ENCODE measurements around the gene PABPN1L.
A peak's percentile ranks its signal among the peaks of the same experiment; 100 is the strongest.

PABPN1L gene

DNA sequence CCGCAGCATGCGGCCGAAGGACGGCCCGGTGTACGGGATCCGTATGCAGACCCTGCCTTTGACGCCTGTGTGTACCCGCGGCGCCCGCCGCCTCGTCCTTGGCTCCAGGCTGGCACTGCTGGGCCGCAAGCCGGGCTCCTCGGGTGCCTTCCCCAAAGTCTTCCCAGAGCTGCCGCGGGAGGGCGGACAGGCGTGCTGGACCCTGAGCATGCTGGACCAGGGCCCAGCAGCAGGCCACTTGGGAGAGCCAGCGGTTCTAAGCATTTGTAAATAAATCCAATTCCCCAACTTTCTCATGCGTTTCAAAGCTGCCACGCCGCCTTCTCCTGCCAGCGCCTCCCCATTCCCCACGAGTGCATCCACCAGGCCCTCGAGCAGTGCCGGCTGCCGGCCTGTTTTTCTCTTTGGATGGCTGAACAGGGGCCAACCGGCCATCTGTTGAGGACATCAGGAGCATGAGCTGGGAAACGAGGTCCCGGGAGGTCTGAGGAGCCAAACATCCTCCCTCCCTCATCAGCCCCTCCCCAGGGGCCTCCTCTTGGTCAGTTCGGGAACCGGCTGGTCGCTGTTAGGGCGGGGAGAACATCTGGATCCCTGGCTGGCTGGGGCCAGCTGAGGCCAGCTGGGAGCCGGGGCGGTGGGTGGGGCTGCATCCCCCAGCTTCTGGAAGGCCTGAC lies 20.5 kb upstream of the PABPN1L start:
- TF ChIP-seq, protein P1, sequence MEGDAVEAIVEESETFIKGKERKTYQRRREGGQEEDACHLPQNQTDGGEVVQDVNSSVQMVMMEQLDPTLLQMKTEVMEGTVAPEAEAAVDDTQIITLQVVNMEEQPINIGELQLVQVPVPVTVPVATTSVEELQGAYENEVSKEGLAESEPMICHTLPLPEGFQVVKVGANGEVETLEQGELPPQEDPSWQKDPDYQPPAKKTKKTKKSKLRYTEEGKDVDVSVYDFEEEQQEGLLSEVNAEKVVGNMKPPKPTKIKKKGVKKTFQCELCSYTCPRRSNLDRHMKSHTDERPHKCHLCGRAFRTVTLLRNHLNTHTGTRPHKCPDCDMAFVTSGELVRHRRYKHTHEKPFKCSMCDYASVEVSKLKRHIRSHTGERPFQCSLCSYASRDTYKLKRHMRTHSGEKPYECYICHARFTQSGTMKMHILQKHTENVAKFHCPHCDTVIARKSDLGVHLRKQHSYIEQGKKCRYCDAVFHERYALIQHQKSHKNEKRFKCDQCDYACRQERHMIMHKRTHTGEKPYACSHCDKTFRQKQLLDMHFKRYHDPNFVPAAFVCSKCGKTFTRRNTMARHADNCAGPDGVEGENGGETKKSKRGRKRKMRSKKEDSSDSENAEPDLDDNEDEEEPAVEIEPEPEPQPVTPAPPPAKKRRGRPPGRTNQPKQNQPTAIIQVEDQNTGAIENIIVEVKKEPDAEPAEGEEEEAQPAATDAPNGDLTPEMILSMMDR (conservative IDR thresholded peaks at IDR 0.05; ENCODE audit: low read length), result peak; percentile 25; the same call in 1 of the 2 replicates
- DNase-seq (ENCODE audit: low read depth), result peak; percentile 59
- H3K4me3 ChIP-seq (ENCODE audit: low read length), result no peak overlapping the region

DNA sequence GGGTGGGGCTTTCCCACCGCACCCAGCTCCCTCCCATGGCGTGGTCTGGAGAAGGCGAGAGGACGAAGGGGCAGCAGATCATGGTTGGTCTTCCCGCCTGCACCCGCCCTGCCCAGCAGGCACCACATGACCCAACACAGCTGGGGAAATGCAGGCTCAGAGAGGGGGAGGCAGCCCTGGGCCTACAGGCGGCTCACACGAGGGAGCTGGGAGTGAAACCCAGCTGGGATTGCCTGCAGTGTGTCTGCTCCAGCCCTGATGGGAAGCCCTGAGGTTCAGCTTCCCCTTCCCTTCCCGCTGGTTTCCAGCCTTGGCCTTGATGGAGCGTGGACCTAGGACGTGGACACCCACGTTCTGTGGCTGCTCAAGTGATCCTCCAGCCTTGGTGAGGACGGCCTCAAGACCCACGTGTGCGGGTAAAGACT lies 20.0 kb upstream of the PABPN1L start:
- TF ChIP-seq, protein P1 (conservative IDR thresholded peaks at IDR 0.05; ENCODE audit: low read length), result no peak
- DNase-seq (ENCODE audit: low read depth), result no peak
- H3K4me3 ChIP-seq (ENCODE audit: low read length), result no peak overlapping the region

GRCh38 chr16:88885693-88886280 lies 19.3 kb upstream of the PABPN1L start:
- no peak overlapping the region for H3K4me3 ChIP-seq (ENCODE audit: low read length)
- TF ChIP-seq, protein P1 (conservative IDR thresholded peaks at IDR 0.05; ENCODE audit: low read length), result no peak

DNA sequence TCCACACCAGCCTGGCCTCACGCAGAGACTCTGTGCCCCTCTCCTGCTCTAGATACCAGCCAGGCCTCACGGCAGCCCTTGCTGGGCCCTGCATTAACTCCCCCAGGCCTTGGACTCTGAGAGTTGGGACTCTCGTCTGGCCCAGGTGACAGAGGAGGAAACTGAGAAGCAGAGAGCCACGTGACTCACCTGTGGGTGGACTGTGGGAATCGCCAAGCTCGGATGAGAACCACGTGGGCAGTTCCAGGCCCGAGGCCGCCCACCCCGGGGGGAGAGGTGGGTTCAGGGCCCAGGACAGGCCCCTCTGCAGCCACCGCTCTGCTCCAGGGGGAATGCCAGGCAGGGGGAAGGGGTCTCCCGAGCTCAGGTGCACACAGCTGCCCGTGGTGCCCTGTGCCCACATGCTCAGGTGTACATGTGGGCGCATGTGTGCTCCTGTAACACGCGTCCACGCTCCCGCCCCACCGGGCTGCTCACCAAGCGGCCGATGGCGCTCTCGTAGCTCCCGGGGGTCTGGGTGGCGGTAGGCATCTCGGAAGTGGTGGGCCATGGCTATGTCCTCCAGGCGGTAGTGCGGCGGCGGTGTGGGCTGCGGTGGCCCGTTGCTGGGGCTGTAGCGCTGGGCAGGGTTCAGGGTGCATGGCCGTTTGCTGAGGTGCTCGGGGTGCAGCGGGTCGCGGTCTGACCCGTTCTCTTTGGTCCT lies 18.3 kb upstream of the PABPN1L start:
- no peak for DNase-seq (ENCODE audit: low read depth)
- TF ChIP-seq, protein P1 (conservative IDR thresholded peaks at IDR 0.05; ENCODE audit: low read length), result no peak
- H3K4me3 ChIP-seq (ENCODE audit: low read length), result no peak overlapping the region

More at GRCh38 chr16:88885693-88886280, 19.3 kb upstream of the PABPN1L start:
- no peak for DNase-seq (ENCODE audit: low read depth)

- TF ChIP-seq, protein P1 (conservative IDR thresholded peaks at IDR 0.05; ENCODE audit: low read length), result no peak
- no peak overlapping the region for H3K4me3 ChIP-seq (ENCODE audit: low read length)
- DNase-seq (ENCODE audit: low read depth), result no peak
Measured at GRCh38 chr16:88883946-88884345, 17.5 kb upstream of the PABPN1L start.

DNA sequence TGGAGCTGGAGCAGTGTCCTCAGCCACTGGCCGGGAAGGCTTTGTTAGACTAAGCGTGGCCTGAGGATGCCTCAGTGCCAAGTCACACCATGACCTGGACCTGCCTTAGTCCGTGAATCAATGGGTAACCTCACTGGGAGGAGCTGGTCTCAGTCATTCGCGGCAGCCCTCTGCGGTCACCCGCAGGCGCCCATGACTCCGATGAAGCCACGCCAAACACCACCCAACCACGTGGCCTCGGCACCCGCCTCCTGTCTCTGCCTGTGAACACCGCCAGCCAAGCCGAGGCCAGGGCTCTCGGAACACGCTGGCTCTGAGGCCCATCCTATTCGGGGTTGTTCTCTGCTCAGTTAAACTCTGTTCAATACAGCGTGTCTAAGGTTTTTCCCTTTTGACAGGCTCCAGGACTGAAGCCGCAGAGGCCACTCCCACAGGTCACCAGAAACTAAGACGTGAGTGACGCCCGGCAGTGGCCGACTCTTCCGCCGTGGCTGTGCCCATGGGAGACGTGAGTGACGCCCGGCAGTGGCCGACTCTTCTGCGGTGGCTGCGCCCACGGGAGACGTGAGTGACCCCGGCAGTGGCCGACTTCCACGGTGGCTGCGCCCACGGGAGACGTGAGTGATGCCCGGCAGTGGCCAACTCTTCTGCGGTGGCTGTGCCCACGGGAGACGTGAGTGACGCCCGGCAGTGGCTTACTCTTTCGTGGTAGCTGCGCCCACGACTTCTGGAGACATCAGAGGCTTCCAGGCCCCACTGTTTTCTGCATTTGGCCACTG lies 16.8 kb upstream of the PABPN1L start:
- no peak for DNase-seq (ENCODE audit: low read depth)
- TF ChIP-seq, protein P1 (conservative IDR thresholded peaks at IDR 0.05; ENCODE audit: low read length), result no peak
- no peak overlapping the region for H3K4me3 ChIP-seq (ENCODE audit: low read length)
